ENCODE data around the gene ZNF337. TPM values are rescaled to one million over a fixed set of nuclear protein-coding genes. Genes with fewer than 3 reads are reported as not detected.

Gene ZNF337
- total RNA-seq, 2 experiments from 2014 or later: 15.0 to 16.6 TPM

DNA sequence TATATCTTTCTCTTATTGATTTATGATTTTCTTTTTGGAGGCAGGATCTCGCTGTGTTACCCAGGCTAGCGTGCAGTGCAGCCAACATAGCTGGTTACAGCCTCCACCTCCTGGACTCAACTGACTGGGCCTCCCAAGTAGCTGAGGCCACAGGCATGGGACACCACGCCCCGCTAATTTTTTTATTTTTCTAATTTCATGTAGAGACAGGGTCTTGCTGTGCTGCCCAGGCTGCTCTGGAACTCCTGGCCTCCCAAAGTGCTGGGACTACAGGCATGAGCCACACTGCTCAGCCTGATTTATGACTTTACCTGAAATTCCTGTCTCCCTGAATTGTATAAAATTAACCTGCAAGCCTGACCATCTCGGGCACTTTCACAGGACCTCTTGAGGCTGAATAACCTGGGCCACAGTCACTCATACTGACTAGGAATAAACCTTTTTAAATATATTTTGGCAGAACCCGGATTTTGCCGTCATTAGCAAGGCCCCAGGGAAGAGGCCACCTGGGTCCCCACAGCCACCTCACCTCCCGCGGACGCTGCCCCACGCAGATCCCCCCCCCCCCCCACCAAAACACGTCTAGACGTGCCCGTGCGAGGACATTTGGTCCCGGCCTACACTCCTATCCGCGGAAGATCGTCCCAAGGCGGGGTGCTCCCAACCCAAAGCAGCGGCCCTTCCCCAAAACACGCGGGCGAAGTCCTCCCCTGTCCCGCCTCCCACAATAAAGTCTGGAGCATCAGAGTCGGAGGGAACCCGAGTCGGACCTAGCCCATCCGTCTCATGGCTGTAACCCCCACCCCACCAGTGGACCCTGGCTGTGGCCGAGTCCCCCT lies 902 bp downstream of the ZNF337 start:
- POLR2A ChIA-PET: interaction anchor here (0.8 to 1.2 kb wide), 3 partner anchors 11 to 288 kb away, joined by 3 to 4 read pairs (median 4); partner anchors contain the start of gene GINS1
- ATAC-seq: no peak
- H3K9me3 Mint-ChIP-seq: peaks cover 13% of the 10 kb centered on the region
- peak overlapping the region; percentile 84 for H3K4me3 Mint-ChIP-seq
- intact Hi-C loops (cut with micrococcal nuclease): loop anchor here (5.0 kb wide), 1 partner anchor 73 kb away; the partner anchor contains the start of gene NANP
- peaks cover 42% of the 10 kb centered on the region for H3K4me1 Mint-ChIP-seq (ENCODE audit: low read depth)
- H3K27me3 Mint-ChIP-seq: no peaks in the 10 kb centered on the region
- DNase-seq: no peak
- CTCF ChIA-PET: no interaction called here
- H3K27ac Mint-ChIP-seq: peak overlapping the region; percentile 89
- peaks cover 37% of the 10 kb centered on the region for H3K36me3 Mint-ChIP-seq (ENCODE audit: low read depth)
- TF ChIP-seq, protein P1, sequence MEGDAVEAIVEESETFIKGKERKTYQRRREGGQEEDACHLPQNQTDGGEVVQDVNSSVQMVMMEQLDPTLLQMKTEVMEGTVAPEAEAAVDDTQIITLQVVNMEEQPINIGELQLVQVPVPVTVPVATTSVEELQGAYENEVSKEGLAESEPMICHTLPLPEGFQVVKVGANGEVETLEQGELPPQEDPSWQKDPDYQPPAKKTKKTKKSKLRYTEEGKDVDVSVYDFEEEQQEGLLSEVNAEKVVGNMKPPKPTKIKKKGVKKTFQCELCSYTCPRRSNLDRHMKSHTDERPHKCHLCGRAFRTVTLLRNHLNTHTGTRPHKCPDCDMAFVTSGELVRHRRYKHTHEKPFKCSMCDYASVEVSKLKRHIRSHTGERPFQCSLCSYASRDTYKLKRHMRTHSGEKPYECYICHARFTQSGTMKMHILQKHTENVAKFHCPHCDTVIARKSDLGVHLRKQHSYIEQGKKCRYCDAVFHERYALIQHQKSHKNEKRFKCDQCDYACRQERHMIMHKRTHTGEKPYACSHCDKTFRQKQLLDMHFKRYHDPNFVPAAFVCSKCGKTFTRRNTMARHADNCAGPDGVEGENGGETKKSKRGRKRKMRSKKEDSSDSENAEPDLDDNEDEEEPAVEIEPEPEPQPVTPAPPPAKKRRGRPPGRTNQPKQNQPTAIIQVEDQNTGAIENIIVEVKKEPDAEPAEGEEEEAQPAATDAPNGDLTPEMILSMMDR (IDR thresholded peaks at IDR 0.05): no peak

DNA sequence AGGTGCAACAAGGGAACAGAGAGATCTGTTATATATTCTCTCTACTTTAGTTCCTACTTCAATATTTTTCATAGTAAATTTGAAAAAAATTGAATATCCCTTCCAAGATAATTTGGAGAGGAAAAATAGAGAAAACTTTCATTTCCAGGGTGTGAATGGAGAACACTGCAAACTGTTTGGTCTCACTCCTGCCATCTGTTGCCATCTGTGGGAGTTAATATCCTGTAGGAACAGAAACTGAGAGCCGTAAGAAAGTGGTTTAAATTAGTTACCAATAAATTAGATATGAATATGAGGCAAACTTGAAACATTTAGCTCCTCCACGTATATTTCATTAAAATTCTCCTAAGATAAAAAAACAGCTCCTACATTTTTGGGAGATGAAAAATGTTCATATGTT lies 4.2 kb downstream of the ZNF337 start:
- intact Hi-C loops (cut with micrococcal nuclease): no loop called here
- no peak overlapping the region for H3K27ac Mint-ChIP-seq
- no peaks in the 10 kb centered on the region for H3K27me3 Mint-ChIP-seq
- peaks cover 32% of the 10 kb centered on the region for H3K36me3 Mint-ChIP-seq (ENCODE audit: low read depth)
- no peaks in the 10 kb centered on the region for H3K9me3 Mint-ChIP-seq
- ChIA-PET POLR2A (interaction anchor here (1.1 kb wide), 1 partner anchor 49 kb away, joined by 3 read pairs; no protein-coding TSS in a partner anchor), CTCF (no interaction called here)
- H3K4me1 Mint-ChIP-seq (ENCODE audit: low read depth): peaks cover 34% of the 10 kb centered on the region
- ATAC-seq (no peak), DNase-seq (no peak)
- TF ChIP-seq, protein P1 (IDR thresholded peaks at IDR 0.05): no peak
- no peak overlapping the region for H3K4me3 Mint-ChIP-seq

DNA sequence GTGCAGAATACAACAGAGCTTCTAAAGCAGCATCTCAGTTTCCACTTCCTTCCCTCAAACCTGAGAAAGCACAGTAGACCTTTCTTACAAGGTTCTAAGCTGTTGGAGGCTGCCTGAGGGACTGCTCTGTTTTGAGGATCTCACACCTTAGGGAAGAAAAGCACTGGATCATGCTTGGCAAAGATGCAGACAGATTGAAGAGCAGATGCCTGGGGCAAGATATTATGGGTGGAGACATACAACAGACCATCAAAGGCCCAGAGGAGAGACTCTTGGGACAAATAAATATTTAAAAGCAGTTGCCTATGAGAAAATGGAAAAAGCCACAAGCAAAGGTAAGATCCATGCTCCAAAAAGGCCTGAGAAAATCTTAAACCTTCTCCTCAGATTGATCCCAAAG lies 6.2 kb downstream of the ZNF337 start:
- ChIA-PET CTCF (no interaction called here), POLR2A (no interaction called here)
- peaks cover 34% of the 10 kb centered on the region for H3K4me1 Mint-ChIP-seq (ENCODE audit: low read depth)
- TF ChIP-seq, protein P1 (IDR thresholded peaks at IDR 0.05): no peak
- no peak for ATAC-seq
- DNase-seq: no peak
- H3K4me3 Mint-ChIP-seq: no peak overlapping the region
- intact Hi-C loops (cut with micrococcal nuclease): no loop called here
- H3K36me3 Mint-ChIP-seq (ENCODE audit: low read depth): peaks cover 38% of the 10 kb centered on the region
- no peaks in the 10 kb centered on the region for H3K27me3 Mint-ChIP-seq
- H3K27ac Mint-ChIP-seq: no peak overlapping the region
- H3K9me3 Mint-ChIP-seq: no peaks in the 10 kb centered on the region

DNA sequence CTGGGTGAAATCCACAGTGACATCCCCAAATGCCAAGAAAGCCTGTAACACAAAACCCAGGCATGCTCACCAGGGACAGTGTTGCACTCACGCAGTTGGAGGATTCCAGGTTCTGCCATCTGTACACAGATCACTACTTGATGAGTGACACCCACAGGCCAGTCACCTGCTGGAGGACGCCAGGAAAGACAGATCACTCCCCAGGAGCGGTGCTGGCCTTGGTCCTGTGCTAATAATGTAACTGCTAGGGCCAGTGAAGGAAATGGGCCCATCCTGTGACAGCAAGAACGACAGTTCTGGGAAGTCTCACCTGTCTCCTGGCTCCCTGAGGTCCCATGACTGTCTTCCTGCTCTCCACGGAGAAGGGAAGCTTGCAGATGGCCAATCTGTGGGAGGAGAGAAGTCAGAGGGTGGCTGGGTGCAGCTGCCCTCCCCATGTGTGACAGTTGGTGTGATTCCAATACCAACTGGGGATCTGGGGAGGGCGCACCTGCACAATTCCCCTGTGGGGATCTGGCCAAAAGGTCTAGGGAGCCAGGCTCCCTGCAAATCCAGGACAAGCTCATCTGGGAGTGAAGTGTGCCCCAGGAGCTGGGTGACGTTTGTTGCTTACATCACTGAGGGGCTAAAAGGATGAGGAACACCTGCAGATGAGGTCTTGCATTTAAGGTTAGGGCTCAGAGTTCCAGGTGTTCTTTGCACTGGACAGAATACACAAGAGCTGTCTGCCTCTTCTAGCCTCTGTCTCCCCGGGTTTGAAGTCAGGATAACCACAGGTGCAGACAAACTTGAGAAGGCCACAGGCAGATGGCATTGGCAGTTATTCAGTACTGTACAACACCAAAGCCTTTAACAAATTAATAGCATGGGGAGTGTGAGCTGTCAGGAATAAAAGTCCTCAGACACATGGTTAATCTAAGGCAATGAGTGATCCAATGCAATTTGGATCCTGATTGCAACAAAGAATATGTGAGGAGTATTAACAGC lies 10.3 kb downstream of the ZNF337 start:
- H3K27ac Mint-ChIP-seq: peak overlapping the region; percentile 49
- H3K36me3 Mint-ChIP-seq (ENCODE audit: low read depth): peaks cover 40% of the 10 kb centered on the region
- TF ChIP-seq, protein P1 (IDR thresholded peaks at IDR 0.05): no peak
- intact Hi-C loops (cut with micrococcal nuclease): no loop called here
- peaks cover 13% of the 10 kb centered on the region for H3K4me1 Mint-ChIP-seq (ENCODE audit: low read depth)
- no peaks in the 10 kb centered on the region for H3K27me3 Mint-ChIP-seq
- ChIA-PET POLR2A (no interaction called here), CTCF (no interaction called here)
- DNase-seq (no peak), ATAC-seq (no peak)
- no peak overlapping the region for H3K4me3 Mint-ChIP-seq
- H3K9me3 Mint-ChIP-seq: peaks cover 2% of the 10 kb centered on the region
